Neural cell (in vitro differentiated cells): Measurements from ENCODE around the gene PCSK1. TPM values are rescaled to one million over a fixed set of nuclear protein-coding genes. Genes with fewer than 3 reads are reported as not detected.

ENCODE experiments used
- H2AFZ ChIP-seq: fragments of 200-600, 300-800 bp; sonication (generic), shearing (Covaris generic); 2 replicates; pipeline ENCODE4 v1.6.0; 2014; ENCODE audit warnings: low read depth, mild to moderate bottlenecking, antibody characterized with exemption, low read length, moderate library complexity
- H3F3A ChIP-seq: fragments of 200-600 bp; shearing (Covaris generic); 2 replicates; pipeline ENCODE4 v1.6.1; 2016; ENCODE audit warnings: mild to moderate bottlenecking, moderate library complexity, mixed read lengths, antibody characterized with exemption, low read length; ENCODE audit not compliant: insufficient read depth, poor library complexity, severe bottlenecking
- H3K27ac ChIP-seq: fragments of 200-600, 300-800 bp; sonication (generic), shearing (Covaris generic); 2 replicates; pipeline ENCODE4 v1.5.1; 2014; ENCODE audit warnings: mild to moderate bottlenecking, low read length, moderate library complexity
- H3K27me3 ChIP-seq: fragments of 300-800, 200-600 bp; sonication (generic), shearing (Covaris generic); 2 replicates; pipeline ENCODE4 v1.6.0; 2014; ENCODE audit warnings: mild to moderate bottlenecking, low read depth, low read length, moderate library complexity; ENCODE audit not compliant: insufficient read depth
- H3K36me3 ChIP-seq: fragments of 300-800, 200-600 bp; sonication (generic), shearing (Covaris generic); 2 replicates; pipeline ENCODE4 v1.5.1; 2014; ENCODE audit warnings: mild to moderate bottlenecking, antibody characterized with exemption, low read length, moderate library complexity; ENCODE audit not compliant: insufficient read depth
- H3K4me2 ChIP-seq: fragments of 300-800, 200-600 bp; sonication (generic), shearing (Covaris generic); 2 replicates; pipeline ENCODE4 v1.6.0; 2014; ENCODE audit warnings: mild to moderate bottlenecking, low read length
- H3K4me3 ChIP-seq: fragments of 300-800, 200-600 bp; sonication (generic), shearing (Covaris generic); 2 replicates; pipeline ENCODE4 v1.5.1; 2014; ENCODE audit warnings: mild to moderate bottlenecking, low read length, moderate library complexity
- H3K79me2 ChIP-seq: fragments of 200-600 bp; shearing (Covaris generic); replicated peaks from 2 replicates; pipeline ENCODE4 v1.6.0; 2014; ENCODE audit warnings: mild to moderate bottlenecking, low read length, moderate library complexity; ENCODE audit not compliant: insufficient read depth
- H3K9ac ChIP-seq: fragments of 300-800, 200-600 bp; sonication (generic), shearing (Covaris generic); 2 replicates; pipeline ENCODE4 v1.6.1; 2016; ENCODE audit warnings: mild to moderate bottlenecking, low read length, mixed read lengths
- H3K9me2 ChIP-seq: fragments of 200-600 bp; shearing (Covaris generic); 2 replicates; pipeline ENCODE4 v1.6.1; 2016; ENCODE audit warnings: mild to moderate bottlenecking, low read length, mixed read lengths; ENCODE audit not compliant: insufficient read depth
- H3K9me3 ChIP-seq: fragments of 200-600, 300-800 bp; sonication (generic), shearing (Covaris generic); 2 replicates; pipeline ENCODE4 v1.6.1; 2016; ENCODE audit warnings: mild to moderate bottlenecking, mixed run types, low read length, moderate library complexity, mixed read lengths
- H4K20me1 ChIP-seq: fragments of 200-600 bp; shearing (Covaris generic); 2 replicates; pipeline ENCODE4 v1.6.1; 2016; ENCODE audit warnings: mild to moderate bottlenecking, mixed run types; ENCODE audit not compliant: insufficient read depth
- CTCF ChIP-seq: fragments of 450-650 bp; IDR thresholded peaks from 2 replicates; pipeline ENCODE4 v1.5.1; 2014; ENCODE audit warnings: antibody characterized with exemption, mild to moderate bottlenecking, moderate library complexity; ENCODE audit not compliant: poor library complexity, severe bottlenecking
- EP300 ChIP-seq: fragments of 450-650 bp; conservative IDR thresholded peaks from 2 replicates; pipeline ENCODE4 v1.6.1; 2014; ENCODE audit warnings: antibody characterized with exemption, mild to moderate bottlenecking, moderate library complexity; ENCODE audit not compliant: poor library complexity, severe bottlenecking
- EZH2 ChIP-seq: fragments of 200-600, 300-800 bp; shearing (Covaris generic), sonication (generic); IDR thresholded peaks from 2 replicates; pipeline ENCODE4 v1.6.1; 2014; ENCODE audit warnings: antibody characterized with exemption, low read length, borderline replicate concordance, mild to moderate bottlenecking; ENCODE audit not compliant: insufficient read depth, poor library complexity, severe bottlenecking
- MXI1 ChIP-seq: fragments of 450-650 bp; conservative IDR thresholded peaks from 2 replicates; pipeline ENCODE4 v1.6.1; 2014; ENCODE audit warnings: antibody characterized with exemption, mild to moderate bottlenecking; ENCODE audit not compliant: poor library complexity, severe bottlenecking
- POLR2AphosphoS5 ChIP-seq: IDR thresholded peaks from 2 replicates; pipeline ENCODE4 v1.6.1; 2012
- RAD21 ChIP-seq: fragments of 450-650 bp; conservative IDR thresholded peaks from 2 replicates; pipeline ENCODE4 v1.6.1; 2014; ENCODE audit warnings: antibody characterized with exemption, mild to moderate bottlenecking, moderate library complexity
- REST ChIP-seq: IDR thresholded peaks from 2 replicates; pipeline ENCODE4 v1.6.1; 2012; ENCODE audit warnings: borderline replicate concordance
- SMC3 ChIP-seq: fragments of 450-650 bp; conservative IDR thresholded peaks from 2 replicates; pipeline ENCODE4 v1.6.1; 2014; ENCODE audit warnings: antibody characterized with exemption, mild to moderate bottlenecking, moderate library complexity; ENCODE audit not compliant: poor library complexity
- TAF1 ChIP-seq: IDR thresholded peaks from 2 replicates; pipeline ENCODE4 v1.6.1; 2012; ENCODE audit warnings: low read depth
- polyA plus RNA-seq: library from polyadenylated mRNA; depleted of rRNA; stranded (reverse); fragments of >200 nt; gene quantifications from 2 replicates; pipeline ENCODE4 v1.2.3, GENCODE V29; 2014

Gene PCSK1
- polyA plus RNA-seq, 1 donor from 2014 or later, result 27.2 TPM

DNA sequence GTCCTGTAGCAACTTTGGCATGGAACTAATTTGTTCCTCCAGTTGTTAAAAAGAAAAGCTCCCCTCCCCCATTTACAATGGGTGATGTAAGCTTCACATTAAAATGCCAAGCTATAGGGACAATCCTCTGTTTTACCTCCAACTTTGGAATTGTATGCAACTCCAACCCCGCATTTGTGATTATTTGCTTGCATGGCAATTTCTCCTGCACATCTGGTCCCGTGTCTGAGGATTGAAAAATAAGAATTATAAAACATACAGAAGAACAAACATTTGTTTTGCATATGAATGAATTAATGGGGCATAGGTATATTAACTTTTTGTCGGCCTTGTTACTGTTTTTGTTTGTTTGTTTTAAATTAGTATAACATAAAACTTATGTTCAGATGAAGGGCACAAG is 17.2 kb downstream of the PCSK1 start (continued):
- TF ChIP-seq REST (no peak), RAD21 (no peak)

- no peaks in the 10 kb centered on the region for H3F3A ChIP-seq
- H3K9ac ChIP-seq, result no peak overlapping the region
- no peak overlapping the region for H3K4me2 ChIP-seq
- no peaks in the 10 kb centered on the region for H3K9me3 ChIP-seq
- TF ChIP-seq TAF1, result no peak
- TF ChIP-seq REST, result no peak
- no peak for TF ChIP-seq EP300
- TF ChIP-seq CTCF, result no peak
- no peak for TF ChIP-seq EZH2
- TF ChIP-seq RAD21, result no peak
- no peak for TF ChIP-seq MXI1
- TF ChIP-seq POLR2AphosphoS5, result no peak
- TF ChIP-seq SMC3, result no peak
- peak overlapping the region; percentile 3 for H3K27ac ChIP-seq
- H3K36me3 ChIP-seq, result peaks cover 4% of the 10 kb centered on the region
- no peak overlapping the region for H3K4me3 ChIP-seq
- H4K20me1 ChIP-seq, result no peaks in the 10 kb centered on the region
- no peak overlapping the region for H2AFZ ChIP-seq
- H3K9me2 ChIP-seq, result no peaks in the 10 kb centered on the region
- H3K27me3 ChIP-seq, result no peaks in the 10 kb centered on the region
- H3K79me2 ChIP-seq, result no peaks in the 10 kb centered on the region
Measured at GRCh38 chr5:96412868-96413449, 20.1 kb downstream of the PCSK1 start.
